Astrocyte (in vitro differentiated cells and primary cell): ENCODE measurements around the gene CNTN3.

ENCODE experiments used
- EZH2 ChIP-seq: IDR thresholded peaks from 2 replicates; pipeline ENCODE4 v1.6.1; 2012; ENCODE audit warnings: mild to moderate bottlenecking, low read length, inconsistent platforms; ENCODE audit not compliant: insufficient read depth
- TF ChIP-seq, protein P1 (sequence below): IDR thresholded peaks from 2 replicates; pipeline ENCODE4 v1.5.1; 2011; ENCODE audit warnings: low read depth, mild to moderate bottlenecking, inconsistent platforms, low read length, moderate library complexity; ENCODE audit not compliant: insufficient read depth

DNA sequence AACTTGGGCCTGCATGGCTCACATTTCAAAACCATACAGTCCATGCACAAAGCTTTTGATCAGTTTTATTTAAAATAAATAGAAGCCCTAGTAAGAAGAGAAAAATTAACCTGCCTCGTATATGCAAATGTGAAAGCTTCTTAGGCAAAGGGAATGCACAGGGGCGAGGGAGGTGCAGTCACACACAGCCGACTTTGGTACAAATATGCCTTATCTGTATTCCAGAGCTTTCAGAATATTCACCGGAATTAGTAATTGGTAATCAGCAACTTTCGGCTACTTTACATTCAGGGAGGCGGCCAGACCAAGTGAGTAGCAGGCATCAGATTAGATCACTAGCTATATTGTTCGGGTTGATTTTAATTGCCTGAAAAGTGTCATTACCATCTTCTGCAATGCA, 7.5 kb downstream of the CNTN3 start:
- TF ChIP-seq, protein P1, sequence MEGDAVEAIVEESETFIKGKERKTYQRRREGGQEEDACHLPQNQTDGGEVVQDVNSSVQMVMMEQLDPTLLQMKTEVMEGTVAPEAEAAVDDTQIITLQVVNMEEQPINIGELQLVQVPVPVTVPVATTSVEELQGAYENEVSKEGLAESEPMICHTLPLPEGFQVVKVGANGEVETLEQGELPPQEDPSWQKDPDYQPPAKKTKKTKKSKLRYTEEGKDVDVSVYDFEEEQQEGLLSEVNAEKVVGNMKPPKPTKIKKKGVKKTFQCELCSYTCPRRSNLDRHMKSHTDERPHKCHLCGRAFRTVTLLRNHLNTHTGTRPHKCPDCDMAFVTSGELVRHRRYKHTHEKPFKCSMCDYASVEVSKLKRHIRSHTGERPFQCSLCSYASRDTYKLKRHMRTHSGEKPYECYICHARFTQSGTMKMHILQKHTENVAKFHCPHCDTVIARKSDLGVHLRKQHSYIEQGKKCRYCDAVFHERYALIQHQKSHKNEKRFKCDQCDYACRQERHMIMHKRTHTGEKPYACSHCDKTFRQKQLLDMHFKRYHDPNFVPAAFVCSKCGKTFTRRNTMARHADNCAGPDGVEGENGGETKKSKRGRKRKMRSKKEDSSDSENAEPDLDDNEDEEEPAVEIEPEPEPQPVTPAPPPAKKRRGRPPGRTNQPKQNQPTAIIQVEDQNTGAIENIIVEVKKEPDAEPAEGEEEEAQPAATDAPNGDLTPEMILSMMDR, result no peak
- no peak for TF ChIP-seq EZH2
